ENCODE measurements around the gene AHRR.
A peak's percentile ranks its signal among the peaks of the same experiment; 100 is the strongest.
"Not testable (repeated sequence)": the region's sequence is repeated elsewhere in the genome, so short reads cannot be mapped to it uniquely, and the experiment has no call there.

The AHRR gene

GRCh38 chr5:364497-364896, 43.0 kb downstream of the AHRR start:
- no peak for DNase-seq (ENCODE audit: low read depth in 2 of 2, low spot score in 1 of 2)

- no peak for DNase-seq (ENCODE audit: low read depth in 2 of 2, low spot score in 1 of 2)
Measured at GRCh38 chr5:366541-367357, 45.2 kb downstream of the AHRR start.

- no peak for DNase-seq (ENCODE audit: low read depth in 2 of 2, low spot score in 1 of 2)
Measured at GRCh38 chr5:367358-368130, 46.0 kb downstream of the AHRR start.

- DNase-seq (ENCODE audit: low read depth in 2 of 2, low spot score in 1 of 2): no peak
Measured at GRCh38 chr5:368183-369084, 46.9 kb downstream of the AHRR start.

GRCh38 chr5:369151-369868, 47.8 kb downstream of the AHRR start:
- no peak for DNase-seq (ENCODE audit: low read depth in 2 of 2, low spot score in 1 of 2)

GRCh38 chr5:369869-370236, 48.3 kb downstream of the AHRR start:
- not testable (repeated sequence) for DNase-seq (ENCODE audit: low read depth in 2 of 2, low spot score in 1 of 2)

GRCh38 chr5:370311-370958, 48.9 kb downstream of the AHRR start:
- no peak for DNase-seq (ENCODE audit: low read depth in 2 of 2, low spot score in 1 of 2)

GRCh38 chr5:370959-371810, 49.7 kb downstream of the AHRR start:
- DNase-seq (ENCODE audit: low read depth in 2 of 2, low spot score in 1 of 2): no peak

GRCh38 chr5:371811-372555, 50.5 kb downstream of the AHRR start:
- DNase-seq (ENCODE audit: low read depth in 2 of 2, low spot score in 1 of 2): no peak

GRCh38 chr5:372556-372995, 51.1 kb downstream of the AHRR start:
- no peak for DNase-seq (ENCODE audit: low read depth in 2 of 2, low spot score in 1 of 2)

- no peak for DNase-seq (ENCODE audit: low read depth in 2 of 2, low spot score in 1 of 2)
Measured at GRCh38 chr5:372996-373709, 51.6 kb downstream of the AHRR start.

GRCh38 chr5:373710-374602, 52.4 kb downstream of the AHRR start:
- peak in 1 of 2 donors; percentile 47 for DNase-seq (ENCODE audit: low read depth in 2 of 2, low spot score in 1 of 2)

GRCh38 chr5:374631-375335, 53.3 kb downstream of the AHRR start:
- no peak for DNase-seq (ENCODE audit: low read depth in 2 of 2, low spot score in 1 of 2)

GRCh38 chr5:375336-375920, 53.9 kb downstream of the AHRR start:
- DNase-seq (ENCODE audit: low read depth in 2 of 2, low spot score in 1 of 2): no peak

- DNase-seq (ENCODE audit: low read depth in 2 of 2, low spot score in 1 of 2): no peak
Measured at GRCh38 chr5:375921-376798, 54.6 kb downstream of the AHRR start.

All from stimulated activated CD8-positive, alpha-beta memory T cell treated with anti-CD3 and anti-CD28 coated beads, Interleukin-4, amount 100 ng/mL, for 1 hour (primary cell).